ENCODE results near the gene SLC16A2.

The SLC16A2 gene

DNA sequence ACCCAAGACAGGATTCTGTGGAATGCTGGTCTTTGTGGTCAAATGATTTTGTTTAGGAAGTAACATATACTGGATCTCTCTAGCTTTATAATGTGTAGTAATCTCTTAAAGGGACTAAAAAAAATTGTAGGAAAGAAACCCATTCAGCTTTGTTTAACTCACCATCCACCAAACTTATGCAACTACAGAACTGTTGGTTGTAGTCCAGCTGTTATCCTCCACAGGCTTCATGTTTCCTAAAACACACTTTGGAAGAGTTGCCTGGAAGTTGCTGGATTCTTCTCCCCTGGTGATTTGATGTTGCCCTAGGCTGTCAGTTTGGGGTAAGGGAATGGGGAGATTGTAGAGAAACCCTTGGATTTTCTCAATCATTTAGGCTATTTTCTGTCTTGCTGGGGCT, 103.8 kb downstream of the SLC16A2 start:
- DNase-seq (ENCODE audit: low spot score) = no peak
- in situ Hi-C loops (cut with MboI; ENCODE audit: low sequenced_read_pairs, unreplicated experiment) = loop anchor here (25.0 kb wide), 2 partner anchors 138 to 663 kb away; partner anchors contain the start of gene XIST
- TF ChIP-seq, protein P1, sequence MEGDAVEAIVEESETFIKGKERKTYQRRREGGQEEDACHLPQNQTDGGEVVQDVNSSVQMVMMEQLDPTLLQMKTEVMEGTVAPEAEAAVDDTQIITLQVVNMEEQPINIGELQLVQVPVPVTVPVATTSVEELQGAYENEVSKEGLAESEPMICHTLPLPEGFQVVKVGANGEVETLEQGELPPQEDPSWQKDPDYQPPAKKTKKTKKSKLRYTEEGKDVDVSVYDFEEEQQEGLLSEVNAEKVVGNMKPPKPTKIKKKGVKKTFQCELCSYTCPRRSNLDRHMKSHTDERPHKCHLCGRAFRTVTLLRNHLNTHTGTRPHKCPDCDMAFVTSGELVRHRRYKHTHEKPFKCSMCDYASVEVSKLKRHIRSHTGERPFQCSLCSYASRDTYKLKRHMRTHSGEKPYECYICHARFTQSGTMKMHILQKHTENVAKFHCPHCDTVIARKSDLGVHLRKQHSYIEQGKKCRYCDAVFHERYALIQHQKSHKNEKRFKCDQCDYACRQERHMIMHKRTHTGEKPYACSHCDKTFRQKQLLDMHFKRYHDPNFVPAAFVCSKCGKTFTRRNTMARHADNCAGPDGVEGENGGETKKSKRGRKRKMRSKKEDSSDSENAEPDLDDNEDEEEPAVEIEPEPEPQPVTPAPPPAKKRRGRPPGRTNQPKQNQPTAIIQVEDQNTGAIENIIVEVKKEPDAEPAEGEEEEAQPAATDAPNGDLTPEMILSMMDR (IDR thresholded peaks at IDR 0.05; ENCODE audit: borderline replicate concordance, control extremely low read depth, extremely low read depth, insufficient read depth, missing control alignments) = no peak

DNA sequence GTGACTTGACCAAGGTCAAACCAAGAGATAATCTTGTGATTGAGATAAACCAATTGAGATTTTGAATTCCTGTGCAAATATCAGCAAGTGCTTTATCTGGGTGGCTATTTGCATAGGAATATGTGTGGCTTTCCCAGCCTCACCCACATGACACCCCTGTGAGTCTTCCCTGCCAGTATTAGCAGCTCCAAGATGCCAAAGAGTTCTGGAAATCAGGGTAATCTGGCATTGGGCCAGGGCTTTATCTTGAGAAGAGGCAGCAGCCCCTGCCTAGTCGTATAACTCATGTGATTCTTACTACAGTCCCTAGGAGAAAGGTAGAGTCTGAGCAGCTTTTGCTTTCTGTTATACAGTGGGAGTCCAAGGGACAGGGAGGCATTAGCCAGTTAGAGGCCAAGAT, 105.5 kb downstream of the SLC16A2 start:
- in situ Hi-C loops (cut with MboI; ENCODE audit: low sequenced_read_pairs, unreplicated experiment) = loop anchor here (25.0 kb wide), 2 partner anchors 139 to 664 kb away; partner anchors contain the start of gene XIST
- DNase-seq (ENCODE audit: low spot score) = no peak

DNA sequence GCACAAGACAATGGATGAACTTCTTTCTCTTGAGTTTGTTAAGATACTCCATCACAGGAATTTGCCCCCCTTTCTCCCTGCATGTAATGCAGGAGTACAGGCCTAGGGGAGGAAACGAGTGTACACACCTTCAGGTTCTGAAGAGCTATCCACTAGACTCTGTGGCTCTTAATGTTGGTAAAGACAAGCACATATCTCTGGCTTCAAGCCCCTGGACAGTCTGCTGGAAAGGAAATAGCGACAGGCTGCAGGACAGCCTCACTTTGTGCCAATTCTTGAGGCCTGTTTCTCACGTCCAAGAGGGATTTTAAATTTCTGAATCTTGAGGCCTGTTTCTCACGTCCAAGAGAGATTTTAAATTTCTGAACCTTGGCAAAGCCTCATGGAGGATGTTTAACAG, 106.1 kb downstream of the SLC16A2 start:
- TF ChIP-seq, protein P1 (IDR thresholded peaks at IDR 0.05; ENCODE audit: borderline replicate concordance, control extremely low read depth, extremely low read depth, insufficient read depth, missing control alignments) = no peak
- in situ Hi-C loops (cut with MboI; ENCODE audit: low sequenced_read_pairs, unreplicated experiment) = loop anchor here (25.0 kb wide), 2 partner anchors 140 to 665 kb away; partner anchors contain the start of gene XIST
- no peak for DNase-seq (ENCODE audit: low spot score)

More for the DNA sequence above, 105.5 kb downstream of the SLC16A2 start:
- TF ChIP-seq, protein P1 (IDR thresholded peaks at IDR 0.05; ENCODE audit: borderline replicate concordance, control extremely low read depth, extremely low read depth, insufficient read depth, missing control alignments) = no peak

DNA sequence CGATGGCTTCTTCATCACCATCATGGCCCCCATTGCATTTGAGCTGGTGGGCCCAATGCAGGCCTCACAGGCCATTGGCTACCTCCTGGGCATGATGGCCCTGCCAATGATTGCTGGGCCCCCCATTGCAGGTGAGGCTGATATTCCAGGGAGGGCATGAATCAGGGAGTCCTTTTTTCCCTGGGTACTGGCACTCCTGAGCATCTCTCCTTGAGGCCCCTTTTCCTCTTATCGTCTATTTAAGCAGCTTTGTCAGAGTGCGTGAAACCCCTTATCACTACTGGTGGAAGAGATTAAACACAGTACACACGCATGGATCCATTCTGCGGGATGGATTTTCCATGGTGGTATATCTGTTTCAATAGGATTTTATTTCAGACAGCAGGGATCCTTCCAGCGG, 108.0 kb downstream of the SLC16A2 start:
- DNase-seq (ENCODE audit: low spot score) = no peak
- in situ Hi-C loops (cut with MboI; ENCODE audit: low sequenced_read_pairs, unreplicated experiment) = loop anchor here (25.0 kb wide), 2 partner anchors 142 to 667 kb away; partner anchors contain the start of gene XIST
- TF ChIP-seq, protein P1 (IDR thresholded peaks at IDR 0.05; ENCODE audit: borderline replicate concordance, control extremely low read depth, extremely low read depth, insufficient read depth, missing control alignments) = no peak

DNA sequence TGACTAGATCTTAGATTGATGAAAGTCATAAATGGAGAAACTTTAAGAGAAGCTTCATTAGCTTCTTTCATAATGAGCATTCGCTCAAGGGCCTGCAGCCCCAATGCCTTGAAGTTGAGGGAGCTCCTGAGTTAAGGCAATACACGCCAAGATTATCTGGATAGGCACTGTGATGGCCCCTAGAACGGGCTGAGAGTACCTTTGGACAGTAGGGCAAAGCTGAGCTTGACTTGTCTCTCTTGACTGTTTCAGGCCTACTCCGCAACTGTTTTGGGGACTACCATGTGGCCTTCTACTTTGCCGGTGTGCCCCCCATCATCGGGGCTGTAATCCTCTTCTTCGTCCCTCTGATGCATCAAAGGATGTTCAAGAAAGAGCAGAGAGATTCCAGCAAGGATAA, 109.8 kb downstream of the SLC16A2 start:
- TF ChIP-seq, protein P1 (IDR thresholded peaks at IDR 0.05; ENCODE audit: borderline replicate concordance, control extremely low read depth, extremely low read depth, insufficient read depth, missing control alignments) = no peak
- in situ Hi-C loops (cut with MboI; ENCODE audit: low sequenced_read_pairs, unreplicated experiment) = loop anchor here (25.0 kb wide), 2 partner anchors 144 to 669 kb away; partner anchors contain the start of gene XIST
- no peak for DNase-seq (ENCODE audit: low spot score)

DNA sequence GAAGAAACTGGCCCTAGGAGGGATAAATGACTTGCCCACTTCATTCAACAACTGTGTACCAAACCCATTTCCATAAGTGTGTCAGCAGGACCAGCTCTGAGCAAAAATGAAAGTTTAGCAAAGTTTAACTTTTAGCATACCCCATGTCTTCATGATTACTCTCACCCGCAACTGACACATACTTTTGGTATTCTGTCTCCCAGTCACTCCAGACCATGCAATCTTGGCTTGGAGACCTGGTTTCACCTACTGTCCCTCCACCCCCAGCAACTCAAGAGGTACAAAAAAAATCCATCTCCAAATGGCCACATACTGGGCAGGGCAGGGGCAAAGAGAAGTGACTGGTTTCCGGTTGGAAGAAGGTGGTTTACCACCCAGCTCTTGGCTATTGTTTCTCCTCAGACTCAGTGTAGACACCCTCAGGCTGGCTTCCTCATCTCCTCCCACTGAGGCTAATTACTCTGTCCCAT, 113.3 kb downstream of the SLC16A2 start:
- in situ Hi-C loops (cut with MboI; ENCODE audit: low sequenced_read_pairs, unreplicated experiment) = loop anchor here (25.0 kb wide), 2 partner anchors 147 to 672 kb away; partner anchors contain the start of gene XIST
- TF ChIP-seq, protein P1 (IDR thresholded peaks at IDR 0.05; ENCODE audit: borderline replicate concordance, control extremely low read depth, extremely low read depth, insufficient read depth, missing control alignments) = no peak
- DNase-seq (ENCODE audit: low spot score) = no peak
